NCI-H748 treated with DMSO at 0.1 percent for 48 hours (cell line): ENCODE data around the gene CPZ.

ENCODE experiments used
- DNase-seq: peaks from one replicate; lab custom pipeline; 2025; lab: John Stamatoyannopoulos, UW

CPZ gene

DNA sequence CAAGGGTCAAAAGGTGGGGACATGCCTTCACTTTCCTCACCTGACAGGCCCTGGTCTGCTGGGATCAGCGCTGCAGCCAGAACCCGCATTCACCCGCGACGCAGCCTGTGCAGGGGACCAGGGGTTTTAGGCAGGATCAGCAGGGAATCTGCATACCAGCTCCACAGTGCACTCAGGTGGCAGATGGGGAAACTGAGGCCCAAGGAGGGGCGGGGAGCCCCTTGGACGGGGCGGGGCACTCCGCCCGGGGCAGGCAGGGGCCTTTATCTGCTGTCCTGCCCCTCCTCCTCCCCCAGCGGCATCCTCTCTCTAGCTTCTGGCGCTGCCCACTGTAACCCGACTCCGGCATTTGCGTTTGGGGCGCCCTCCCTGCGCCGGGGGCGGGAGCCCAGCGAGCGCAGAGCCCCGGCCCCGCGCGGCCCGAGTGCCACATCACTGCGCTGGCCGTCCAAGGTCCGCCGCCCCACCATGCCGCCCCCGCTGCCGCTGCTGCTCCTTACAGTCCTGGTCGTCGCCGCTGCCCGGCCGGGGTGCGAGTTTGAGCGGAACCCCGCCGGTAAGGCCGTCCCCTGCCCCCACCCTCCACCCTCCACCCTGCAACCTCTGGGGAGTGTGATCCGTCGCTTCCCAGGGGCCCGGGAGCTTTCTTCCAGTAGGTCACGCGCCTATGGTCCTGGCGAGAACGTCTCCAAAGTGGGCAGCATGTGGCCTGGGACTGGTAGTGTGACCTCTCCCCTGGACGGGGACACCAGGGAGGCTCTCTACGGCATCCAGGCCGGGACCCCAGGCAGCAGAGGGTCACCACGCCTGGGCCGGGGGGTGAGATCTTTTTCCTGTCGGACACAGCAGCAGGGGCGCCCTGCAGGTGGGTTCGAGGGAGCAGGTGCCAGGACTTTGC lies at the start of gene CPZ:
TSS of gene CPZ (plus strand) at position 400 of the 898 bp plus-strand sequence. CDS start at position 469, 69 bp downstream.
- no peak for DNase-seq

DNA sequence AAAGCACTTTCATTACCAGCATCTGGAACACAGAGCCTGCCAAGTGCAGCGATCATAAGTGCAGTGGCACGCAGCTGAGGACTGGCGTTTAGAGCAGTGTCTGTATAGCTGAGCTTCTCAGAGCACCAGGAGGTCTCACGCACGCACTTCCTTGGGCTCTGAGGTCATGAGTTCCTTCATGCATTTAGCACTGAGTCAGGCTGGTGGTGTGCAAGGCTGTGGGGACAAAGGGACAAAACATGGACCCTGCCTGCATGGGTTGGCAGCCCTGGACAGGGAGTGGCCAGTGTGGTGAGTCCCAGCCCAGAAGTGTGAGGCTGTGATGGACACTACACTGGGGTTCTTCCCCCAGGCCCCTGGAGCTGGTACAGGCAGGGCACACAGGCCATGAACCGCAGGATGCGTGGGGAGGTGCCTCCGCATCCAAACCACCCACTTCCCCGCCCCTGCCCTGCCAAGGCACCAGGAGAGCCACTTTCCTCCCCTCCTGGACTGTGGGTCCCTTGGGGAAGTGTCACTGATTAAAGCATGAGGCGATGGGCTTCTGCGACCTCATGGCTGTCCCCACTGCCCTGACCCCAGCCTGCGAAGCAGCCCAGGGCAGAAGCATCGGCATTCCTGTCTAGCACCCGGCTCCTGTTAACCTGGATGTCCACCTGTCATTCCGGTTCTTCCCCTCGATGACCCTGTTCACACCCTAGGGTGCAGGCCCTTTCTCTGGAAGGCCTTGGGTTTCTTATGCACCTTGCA lies 49.6 kb upstream of the CPZ start:
- DNase-seq = no peak

DNA sequence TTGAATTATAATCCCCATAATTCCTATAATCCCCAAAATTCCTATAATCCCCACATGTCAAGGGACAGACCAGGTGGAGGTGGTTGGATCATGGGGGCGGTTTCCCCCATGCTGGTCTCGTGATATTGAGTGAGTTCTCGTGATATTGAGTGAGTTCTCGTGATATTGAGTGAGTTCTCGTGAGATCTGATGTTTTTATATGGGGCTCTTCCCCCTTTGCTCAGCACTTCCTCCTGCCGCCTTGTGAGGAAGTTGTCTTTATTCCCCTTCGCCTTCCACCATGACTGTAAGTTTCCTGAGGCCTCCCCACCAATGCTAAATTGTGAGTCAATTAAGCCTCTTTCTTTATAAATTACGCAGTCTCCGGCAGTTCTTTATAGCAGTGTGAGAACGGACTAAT lies 48.9 kb upstream of the CPZ start:
- no peak for DNase-seq

DNA sequence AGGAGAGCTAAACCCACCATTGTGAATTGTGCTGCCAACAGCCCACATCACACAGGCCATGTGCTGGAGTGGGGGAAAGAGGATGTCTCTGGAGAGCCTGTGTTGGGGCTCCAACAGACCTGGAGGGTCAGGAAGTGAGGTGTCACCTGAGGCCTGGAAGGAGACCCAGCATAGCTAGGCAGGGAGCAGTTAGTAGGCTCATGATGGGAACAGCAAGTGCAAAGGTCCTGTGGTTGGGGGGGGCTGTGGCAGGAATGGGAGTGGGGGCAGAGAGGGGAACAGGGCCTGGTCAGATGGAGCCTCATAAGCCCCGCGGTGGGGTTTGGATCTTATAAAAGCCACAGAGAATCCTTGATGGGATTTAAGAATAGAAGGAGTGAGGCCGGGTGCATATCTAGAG lies 48.3 kb upstream of the CPZ start:
- no peak for DNase-seq

DNA sequence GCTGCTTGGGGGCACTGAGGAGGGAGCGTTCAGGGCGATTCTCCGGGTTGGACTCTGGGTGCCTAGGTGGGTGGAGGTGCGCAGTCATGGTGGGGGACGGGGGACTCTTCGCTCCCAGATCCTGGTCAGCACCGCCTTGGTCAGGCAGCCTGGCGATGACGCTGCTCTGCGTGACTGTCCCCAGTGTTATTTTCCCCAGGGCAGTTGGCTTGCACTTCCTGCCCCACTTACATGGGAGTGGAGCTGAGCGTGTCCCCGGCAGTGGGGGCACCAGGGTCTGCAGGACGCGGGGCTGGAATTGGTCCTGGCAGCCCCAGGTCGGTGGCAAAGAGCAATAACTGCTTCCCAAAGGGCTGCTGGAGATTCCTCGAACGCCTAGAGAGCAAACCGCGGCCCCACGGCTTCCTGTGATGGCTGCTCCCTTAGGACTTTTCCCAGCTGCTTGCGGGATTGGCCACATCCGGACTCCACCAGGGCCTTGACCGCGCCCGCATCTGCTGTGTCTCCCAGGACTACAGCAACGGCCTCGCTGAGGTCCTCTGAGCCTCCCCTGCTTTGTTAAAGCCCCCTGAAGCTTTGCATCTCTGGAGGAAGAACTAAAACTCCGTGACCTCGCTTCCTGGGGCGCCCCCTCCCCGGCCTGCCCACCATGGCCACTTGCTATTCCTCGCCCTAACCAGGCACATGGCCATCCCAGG lies 47.7 kb upstream of the CPZ start:
- DNase-seq = no peak

DNA sequence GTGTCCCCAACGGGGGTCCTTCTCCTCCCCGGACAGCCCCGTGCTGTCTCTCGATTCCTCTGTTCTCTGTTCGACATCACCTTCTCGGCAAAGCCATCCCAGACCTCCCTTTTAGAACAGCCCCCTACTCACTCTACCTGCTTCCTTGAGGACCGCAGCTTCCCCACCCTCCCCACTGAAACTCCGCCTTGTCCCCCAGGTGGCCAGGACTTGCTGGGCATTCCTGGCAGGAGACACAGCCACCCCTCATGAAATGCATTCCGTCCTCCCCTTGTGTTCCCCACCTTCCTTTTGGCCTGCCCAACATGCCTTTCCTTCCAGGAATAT lies 47.2 kb upstream of the CPZ start:
- no peak for DNase-seq

DNA sequence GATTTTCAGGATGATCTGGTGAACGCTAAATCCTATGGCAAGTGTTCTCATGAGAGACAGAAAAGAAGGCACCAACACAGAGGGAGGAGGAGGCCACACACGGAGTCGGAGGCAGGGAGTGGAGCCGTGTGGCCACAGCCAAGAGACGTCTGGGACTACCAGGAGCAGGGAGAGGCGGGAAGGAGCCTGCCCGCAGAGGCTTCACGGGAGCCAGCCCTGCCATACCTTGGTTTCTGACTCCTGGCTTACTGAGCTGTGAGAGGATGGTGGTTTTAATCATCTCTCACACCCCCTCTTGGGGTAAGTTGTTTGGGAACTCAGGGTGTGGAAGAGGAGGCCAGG lies 45.8 kb upstream of the CPZ start:
- DNase-seq = no peak

DNA sequence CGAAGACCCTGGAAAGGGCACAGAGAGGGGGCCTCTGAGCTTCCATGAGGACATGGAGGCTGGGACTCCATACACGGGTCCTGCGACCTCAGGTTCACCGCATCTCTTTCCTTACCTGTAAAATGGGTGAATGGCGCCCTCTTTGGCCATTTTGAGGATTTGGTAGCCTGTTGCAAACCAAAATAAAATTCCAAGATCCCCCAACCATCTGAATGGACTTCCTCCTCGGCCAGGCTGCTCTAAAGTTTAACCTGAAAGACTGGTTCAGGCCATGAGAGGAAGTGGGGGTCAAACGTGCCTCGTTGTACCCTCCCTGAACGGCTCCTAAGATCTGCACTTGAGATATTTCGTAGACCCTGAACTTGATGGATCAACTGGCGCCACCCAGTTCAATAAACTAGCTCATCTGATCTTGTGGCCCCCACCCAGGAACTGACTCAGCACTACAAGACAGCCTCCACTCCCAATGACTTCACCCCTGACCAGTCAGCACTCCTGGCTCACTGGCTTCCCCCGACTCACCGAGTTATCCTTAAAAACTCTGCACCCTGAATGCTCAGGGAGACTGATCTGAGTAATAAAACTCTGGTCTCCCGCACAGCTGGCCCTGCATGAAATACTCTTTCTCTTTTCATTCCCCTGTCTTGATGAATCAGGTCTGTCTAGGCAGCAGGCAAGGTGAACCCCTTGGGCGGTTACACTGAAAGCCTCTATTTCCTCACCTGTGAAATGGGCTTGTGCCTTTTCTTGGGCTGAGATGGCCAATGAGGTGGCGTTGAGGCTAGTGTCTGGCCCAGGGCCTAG lies 45.3 kb upstream of the CPZ start:
- DNase-seq = no peak

DNA sequence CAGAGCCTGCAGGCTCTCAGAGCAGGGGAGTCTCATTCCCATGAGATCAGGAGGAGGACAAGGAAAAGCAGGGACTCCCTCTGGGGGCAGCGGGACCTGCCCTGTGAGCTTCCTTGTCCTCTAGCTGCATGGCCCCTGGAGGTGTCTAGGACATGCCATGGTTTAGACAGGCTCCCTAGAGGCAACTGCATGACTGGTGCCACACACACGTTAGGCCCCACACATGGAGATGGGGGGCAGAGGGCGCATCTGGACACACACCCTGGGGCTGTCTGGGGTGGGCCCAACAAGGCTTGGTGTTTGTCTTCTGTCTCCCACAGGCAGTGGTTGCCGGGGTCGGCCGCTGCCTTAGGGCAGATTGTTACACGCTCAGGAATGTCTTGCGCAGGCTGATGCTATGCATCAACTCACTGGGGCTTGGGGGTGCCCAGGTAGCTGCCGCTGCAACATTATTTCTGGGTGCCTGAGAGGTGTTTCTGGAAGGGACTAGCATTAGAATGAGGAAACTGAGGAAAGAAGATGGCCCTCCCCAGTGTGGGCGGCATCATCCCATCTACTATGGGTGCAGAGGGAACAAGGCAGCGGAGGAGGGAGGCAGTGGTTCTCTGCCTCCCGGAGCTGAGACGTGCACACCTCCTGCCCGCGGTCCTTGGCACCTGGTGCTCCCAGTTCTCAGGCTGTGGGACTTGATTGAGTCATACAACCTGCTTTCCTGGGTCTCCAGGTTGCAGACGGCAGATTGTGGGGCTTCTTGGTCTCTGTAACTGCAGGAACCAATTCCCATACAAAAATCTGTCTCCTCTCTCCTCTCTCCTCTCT lies 44.4 kb upstream of the CPZ start:
- DNase-seq = no peak

DNA sequence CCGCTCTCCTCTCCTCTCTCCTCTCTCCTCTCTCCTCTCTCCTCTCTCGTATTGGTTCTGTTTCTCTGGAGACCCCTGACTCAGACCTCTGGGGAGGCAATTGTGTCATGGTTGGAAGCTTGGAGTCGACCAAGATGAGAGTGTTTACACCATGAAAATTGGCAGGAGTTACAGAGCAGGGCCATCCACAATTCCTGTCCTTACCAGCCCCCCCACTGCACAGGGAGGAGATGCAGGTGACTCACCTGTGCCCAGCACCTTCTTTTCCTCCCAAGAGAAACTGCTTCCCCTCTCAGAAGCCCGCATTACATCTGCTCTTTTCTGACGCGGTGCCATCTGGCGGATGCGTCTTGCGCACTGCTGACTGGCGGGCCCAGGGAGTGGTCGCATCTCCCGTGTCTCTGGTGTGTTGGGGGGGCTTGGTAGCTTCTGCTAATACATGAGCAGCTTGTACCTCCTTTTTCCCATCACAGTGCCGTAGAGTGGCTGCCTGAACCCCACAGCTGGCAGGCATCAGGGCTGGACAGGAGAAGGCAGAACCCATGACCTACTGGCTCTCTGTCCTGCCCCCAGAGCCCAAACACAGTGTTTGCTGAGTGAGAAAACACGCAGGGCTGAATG lies 43.7 kb upstream of the CPZ start:
- DNase-seq = no peak

DNA sequence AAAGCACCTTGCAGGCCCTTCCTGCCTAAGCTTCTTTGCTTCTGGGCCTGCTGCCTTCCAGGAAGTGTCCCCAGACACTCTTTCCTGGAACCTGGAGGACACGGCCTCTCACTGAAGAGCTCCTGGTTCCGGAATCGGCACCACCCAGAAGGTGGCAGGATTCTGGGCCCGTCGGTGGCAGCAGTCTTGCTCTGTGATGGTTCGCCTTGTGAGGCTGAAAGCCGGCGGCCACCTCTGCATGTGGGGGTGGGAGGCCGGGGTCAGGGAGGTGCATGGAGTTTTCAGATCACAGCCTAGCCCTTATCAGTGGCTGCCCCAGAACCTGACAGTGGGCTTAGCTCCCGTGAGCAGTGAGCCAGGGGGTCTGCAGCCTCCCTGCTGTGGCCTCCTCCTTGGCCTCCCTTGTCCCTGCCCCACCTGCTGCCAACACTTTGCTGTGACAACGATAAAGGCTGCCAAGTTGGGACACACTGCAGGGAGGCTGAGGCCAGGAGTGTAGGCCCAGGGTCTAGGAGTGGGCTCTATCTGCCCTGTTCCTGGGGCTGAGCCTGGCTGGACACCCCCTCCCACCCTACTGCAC lies 43.1 kb upstream of the CPZ start:
- DNase-seq = no peak

DNA sequence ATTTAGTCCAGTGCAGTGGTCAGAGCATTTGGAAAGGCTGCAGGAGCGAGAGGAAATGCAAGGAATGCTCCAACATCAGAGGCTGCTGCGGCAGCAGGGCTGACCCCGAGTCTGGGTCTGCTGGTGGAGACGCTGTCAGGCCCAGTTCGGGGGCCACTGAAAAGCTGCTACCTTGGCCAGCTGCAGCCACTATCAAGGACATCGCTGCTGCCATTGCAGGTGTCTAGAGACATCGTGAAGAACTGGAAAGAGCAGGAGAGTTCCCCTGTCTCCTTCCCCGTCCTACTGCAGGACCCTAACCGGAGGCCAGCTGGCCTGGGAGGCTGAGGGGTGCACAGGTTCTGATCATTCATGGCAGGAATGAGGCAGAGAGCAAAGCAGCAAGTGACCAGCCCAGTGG lies 41.9 kb upstream of the CPZ start:
- no peak for DNase-seq

DNA sequence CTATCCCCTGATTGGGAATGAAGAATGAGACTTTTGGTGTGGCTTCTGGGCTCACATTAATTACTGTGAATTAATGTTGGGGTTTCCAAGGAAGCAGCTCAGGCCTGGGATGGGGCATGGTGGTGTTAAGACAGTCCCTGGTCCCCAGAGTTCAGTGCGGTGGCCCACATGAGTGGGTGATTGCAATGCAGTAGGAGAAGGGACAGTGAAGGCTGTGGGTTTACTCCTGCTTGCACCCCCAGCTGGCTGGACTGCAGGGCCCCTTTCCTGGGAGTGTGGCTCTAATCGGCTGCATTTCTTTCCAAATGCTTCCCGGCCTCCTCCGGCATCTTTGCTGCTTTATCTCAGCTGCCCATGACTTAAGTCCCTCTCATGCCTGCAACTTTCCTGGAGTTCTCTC lies 40.5 kb upstream of the CPZ start:
- DNase-seq = no peak

DNA sequence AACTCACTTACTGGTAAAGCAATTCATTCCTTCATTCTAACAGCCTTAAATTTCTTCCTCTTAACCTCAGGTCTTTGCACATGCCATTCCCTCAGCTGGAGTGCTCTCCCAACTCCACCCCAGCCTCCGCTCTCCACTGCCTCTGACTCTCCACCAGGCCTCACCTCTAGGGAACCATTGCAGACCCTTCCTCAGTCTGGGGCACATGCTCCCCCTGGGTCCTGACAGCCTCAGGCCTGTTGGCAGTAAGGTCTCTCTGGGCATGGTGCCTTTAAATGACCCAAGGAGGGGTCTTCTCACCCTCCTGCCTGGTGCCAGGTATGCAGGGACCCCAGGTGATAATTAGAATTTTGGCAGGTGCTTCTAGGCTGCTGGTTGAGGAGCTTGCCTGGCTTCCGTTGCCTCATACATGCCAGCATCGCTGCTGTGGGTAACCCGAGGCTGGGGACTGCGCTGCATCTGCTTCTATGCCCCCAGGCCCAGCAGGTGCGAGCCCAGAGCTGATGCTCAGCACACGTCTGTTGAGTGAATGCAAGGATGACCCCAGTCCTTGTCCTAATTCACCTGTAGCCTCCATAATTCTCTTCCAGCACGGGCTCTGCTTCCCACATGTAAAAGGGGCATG lies 39.9 kb upstream of the CPZ start:
- DNase-seq = no peak

DNA sequence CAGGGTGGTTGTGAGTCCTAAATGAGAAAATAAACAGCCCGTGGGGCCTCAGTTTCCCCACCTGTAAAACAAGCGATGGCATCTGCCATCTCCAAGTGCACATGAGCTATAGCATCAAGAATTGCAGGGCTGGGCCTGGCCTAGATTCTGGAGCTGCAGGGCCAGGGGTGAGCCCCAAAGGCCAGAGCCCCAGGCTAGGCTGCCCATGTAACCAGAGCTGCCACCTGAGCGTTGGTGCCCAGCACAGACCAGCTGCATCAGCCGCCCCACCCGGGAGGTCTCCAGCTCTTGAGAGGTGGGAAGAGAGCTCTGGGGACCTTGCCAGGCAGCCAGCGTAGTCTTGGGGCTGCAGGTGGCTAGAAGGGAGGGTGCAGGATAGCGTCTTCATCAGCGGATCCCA lies 39.3 kb upstream of the CPZ start:
- no peak for DNase-seq

DNA sequence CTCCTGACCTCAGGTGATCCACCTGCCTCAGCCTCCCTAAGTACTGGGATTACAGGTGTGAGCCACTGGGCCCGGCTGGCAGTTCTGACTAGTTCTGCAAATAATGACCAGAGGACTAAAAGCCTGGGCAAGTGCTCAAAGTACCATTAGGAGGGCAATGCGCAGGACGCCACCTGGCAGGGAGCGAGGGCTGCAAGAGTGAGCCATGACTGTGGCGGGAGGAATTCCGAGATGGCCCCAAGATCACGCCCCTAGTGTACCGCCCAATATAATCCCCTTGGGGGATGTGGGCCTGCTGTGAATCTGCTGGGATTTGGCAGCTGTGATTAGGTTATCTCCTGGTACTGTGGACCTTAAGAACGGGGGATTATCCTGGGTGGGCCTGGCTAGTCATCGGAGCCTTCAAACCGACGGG lies 38.6 kb upstream of the CPZ start:
- no peak for DNase-seq

DNA sequence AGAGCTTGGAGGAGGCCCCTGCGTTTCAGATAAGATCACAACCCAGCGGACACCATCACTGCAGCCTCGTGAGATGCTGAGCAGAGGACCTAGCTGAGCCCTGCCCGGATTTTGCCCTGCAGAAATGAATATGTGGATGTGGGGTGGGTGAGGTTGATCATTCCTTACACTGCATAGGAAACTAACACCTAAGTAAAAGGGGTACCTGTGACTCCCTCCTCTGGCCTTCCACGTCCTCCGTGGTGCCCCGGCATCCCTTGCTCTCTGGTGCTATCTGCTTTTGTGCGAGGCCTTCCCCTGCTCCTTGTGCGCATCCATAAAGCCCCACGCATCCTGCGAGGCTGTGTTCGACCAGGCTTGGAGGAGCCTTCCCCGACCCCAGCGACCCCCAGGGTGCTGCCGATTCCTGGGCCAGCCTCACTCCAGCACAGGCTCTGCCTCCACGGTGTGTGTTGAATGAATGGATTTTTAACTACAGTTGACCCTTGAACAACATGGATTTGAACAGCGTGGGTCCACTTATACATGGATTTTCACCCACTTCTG lies 37.9 kb upstream of the CPZ start:
- no peak for DNase-seq

DNA sequence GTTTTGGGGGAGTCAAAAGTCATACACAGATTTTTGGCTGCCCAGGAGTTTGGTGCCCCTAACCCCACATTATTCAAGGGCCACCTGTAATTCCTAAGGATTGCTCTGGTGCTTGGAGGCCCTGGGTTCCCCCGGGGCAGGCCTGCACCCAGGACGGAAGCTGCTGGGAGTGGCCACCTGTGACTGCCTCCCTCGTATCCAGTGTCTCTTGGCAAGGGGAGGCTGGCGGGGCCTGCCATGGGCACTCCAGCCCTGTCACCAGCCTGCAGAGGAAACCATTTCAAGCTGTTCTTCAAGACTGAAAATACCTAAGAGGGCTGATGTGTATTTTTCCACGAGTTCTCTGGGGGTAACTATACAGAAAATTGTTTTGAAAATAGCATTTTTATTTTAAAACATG lies 36.8 kb upstream of the CPZ start:
- no peak for DNase-seq

DNA sequence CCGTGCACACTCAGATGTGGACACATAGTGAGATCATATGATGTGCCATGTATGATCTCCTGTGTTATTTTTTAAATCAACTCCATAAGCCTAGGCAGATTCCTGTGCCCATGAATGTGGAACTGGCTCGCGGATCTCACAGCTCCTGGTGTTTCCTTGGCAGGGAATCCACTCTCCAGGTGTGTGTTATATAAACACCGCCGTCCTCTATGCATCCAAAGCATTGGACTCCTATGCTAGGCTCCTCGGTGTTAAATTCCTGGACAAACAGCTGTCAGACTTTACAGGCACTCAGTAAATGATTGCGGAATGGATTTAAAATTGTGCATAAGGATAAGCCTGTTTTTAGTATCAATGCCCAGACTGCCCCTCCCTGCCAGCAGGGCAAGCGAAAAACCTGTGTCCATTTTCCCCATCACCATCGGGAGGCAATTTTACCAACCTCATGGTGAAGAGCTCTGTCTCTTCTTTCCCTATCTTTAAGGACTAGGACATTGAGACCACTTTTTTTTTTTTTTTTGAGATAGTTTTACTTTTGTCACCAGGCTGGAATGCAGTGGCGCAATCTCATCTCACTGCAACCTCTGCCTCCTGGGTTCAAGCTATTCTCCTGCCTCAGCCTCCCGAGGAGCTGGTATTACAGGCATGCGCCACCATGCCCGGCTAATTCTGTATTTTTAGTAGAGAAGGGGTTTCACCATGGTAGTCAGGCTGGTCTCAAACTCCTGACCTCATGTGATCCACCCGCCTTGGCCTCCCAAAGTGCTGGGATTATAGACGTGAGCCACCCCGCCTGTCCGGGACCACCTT lies 36.0 kb upstream of the CPZ start:
- no peak for DNase-seq
